ENCODE data around the gene RPS14. TPM values are rescaled to one million over a fixed set of nuclear protein-coding genes. Genes with fewer than 3 reads are reported as not detected.
A peak's percentile ranks its signal among the peaks of the same experiment; 100 is the strongest.

Gene RPS14
- total RNA-seq, 2 donors from 2014 or later = 1,311 to 1,492 TPM

DNA sequence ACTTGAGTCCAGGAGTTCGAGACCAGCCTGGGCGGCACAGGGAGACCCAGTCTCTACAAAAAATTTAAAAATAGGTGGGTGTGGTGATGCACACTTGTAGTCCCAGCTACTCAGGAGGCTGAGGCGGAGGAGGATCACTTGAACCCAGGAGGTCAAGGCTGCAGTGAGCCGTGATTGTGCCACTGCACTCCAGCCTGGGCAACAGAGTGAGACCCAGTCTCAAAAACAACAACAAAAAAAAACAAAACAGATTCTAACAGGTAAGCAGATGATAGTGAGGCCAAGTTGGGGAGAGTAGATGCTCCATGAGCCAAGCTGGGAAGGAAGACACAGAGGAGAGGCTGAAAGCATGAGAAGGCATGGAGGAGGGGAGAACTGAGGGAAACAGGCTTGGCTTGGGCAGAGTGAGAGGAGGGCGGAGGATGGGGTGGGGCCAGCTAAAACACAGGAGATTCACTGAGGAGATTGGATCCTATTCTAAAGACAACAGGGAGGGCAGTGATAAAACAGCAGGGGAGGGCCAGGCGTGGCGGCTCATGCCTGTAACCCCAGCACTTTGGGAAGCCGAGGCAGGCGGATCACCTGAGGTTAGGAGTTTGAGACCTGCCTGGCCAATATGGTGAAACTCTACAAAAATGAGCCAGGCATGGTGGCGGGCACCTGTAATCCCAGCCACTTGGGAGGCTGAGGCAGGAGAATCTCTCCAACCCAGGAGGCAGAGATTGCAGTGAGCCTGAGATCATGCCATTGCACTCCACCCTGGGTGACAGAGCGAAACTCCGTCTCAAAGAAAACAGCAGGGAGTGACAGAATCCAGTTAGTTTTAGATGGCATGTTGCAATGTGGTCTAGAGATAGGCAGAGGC, 8.4 kb downstream of the RPS14 start:
- ATAC-seq (ENCODE audit: insufficient number of reproducible peaks, low FRiP score, low read depth) = no peak
- TF ChIP-seq, protein P1, sequence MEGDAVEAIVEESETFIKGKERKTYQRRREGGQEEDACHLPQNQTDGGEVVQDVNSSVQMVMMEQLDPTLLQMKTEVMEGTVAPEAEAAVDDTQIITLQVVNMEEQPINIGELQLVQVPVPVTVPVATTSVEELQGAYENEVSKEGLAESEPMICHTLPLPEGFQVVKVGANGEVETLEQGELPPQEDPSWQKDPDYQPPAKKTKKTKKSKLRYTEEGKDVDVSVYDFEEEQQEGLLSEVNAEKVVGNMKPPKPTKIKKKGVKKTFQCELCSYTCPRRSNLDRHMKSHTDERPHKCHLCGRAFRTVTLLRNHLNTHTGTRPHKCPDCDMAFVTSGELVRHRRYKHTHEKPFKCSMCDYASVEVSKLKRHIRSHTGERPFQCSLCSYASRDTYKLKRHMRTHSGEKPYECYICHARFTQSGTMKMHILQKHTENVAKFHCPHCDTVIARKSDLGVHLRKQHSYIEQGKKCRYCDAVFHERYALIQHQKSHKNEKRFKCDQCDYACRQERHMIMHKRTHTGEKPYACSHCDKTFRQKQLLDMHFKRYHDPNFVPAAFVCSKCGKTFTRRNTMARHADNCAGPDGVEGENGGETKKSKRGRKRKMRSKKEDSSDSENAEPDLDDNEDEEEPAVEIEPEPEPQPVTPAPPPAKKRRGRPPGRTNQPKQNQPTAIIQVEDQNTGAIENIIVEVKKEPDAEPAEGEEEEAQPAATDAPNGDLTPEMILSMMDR (IDR thresholded peaks at IDR 0.05) = no peak
- no peak overlapping the region for H3K27ac ChIP-seq
- no peaks in the 10 kb centered on the region for H3K27me3 ChIP-seq (replicated peaks; ENCODE audit: insufficient read depth)
- H3K36me3 ChIP-seq = peaks cover 31% of the 10 kb centered on the region
- no peaks in the 10 kb centered on the region for H3K4me1 ChIP-seq (ENCODE audit: control insufficient read depth in 1 of 2, low read depth in 2 of 2)
- no peak overlapping the region for H3K4me3 ChIP-seq
- no peaks in the 10 kb centered on the region for H3K9me3 ChIP-seq
- DNase-seq (ENCODE audit: low spot score) = no peak

DNA sequence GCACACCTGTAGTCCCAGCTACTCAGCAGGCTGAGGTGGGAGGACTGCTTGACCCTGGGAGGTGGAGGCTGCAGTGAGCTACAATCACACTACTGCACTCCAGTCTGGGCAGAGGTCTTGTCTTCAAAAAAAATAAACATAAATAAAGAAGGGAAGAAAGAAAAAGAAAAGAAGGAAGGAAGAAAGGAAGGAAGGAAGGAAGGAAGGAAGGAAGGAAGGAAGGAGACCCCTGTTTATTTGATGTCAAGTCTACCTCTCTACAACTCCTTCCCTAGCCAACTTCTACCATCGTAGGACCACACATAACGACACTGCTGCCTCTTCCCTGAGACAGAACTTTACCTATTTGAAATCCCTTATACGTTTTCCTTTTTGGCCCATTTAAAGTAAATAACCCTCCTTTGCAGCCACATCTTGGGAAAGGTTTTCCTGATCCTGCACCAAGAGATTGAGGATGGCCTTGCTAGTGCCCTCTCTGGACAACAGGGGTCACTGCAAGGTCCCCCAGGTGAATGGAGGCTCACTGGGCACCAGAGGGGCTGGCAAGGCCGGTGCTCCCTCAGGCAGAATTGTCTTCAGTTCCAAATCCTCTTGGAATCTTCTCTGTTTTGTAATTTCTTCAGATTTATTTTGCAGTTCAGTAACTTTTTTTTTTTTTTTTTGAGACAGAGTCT, 10.5 kb downstream of the RPS14 start:
- DNase-seq (ENCODE audit: low spot score) (no peak), ATAC-seq (ENCODE audit: insufficient number of reproducible peaks, low FRiP score, low read depth) (no peak)
- Histone ChIP-seq H3K4me3 (no peak overlapping the region), H3K36me3 (peaks cover 9% of the 10 kb centered on the region), H3K27ac (no peak overlapping the region), H3K27me3 (replicated peaks; ENCODE audit: insufficient read depth) (no peaks in the 10 kb centered on the region), H3K4me1 (ENCODE audit: control insufficient read depth in 1 of 2, low read depth in 2 of 2) (no peaks in the 10 kb centered on the region), H3K9me3 (no peaks in the 10 kb centered on the region)
- TF ChIP-seq, protein P1 (IDR thresholded peaks at IDR 0.05) = peak; percentile 35

DNA sequence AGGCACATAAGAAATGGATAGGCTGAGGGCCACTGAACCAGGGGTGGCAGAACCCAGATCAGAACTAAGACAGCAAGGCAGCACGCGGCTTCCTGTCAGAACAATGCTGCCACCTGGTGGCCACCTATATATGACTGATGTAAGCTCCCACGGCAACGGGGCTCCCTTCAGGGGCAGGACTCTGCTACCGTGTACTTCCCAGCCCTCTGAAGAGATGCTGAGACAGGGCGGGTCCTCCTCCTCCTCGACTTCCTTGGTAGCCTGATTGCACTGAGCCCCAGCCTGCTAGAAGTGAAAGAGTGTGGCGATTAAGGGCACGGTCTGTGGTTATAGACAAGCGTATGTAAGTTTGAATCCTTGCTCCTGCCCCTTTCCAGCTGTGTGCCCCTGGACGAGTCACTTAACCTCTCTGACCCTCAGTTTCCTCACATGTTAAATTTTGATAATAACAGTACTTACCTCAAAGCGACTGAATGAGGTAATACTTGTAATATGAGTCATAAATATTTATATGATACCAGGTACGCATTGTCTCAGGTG, 13.3 kb downstream of the RPS14 start:
- H3K27me3 ChIP-seq (replicated peaks; ENCODE audit: insufficient read depth) = no peaks in the 10 kb centered on the region
- TF ChIP-seq, protein P1 (IDR thresholded peaks at IDR 0.05) = peak; percentile 90
- ATAC-seq (ENCODE audit: insufficient number of reproducible peaks, low FRiP score, low read depth) (peak; percentile 51), DNase-seq (ENCODE audit: low spot score) (peak; percentile 84)
- H3K27ac ChIP-seq = no peak overlapping the region
- H3K36me3 ChIP-seq = no peaks in the 10 kb centered on the region
- H3K4me3 ChIP-seq = no peak overlapping the region
- no peaks in the 10 kb centered on the region for H3K4me1 ChIP-seq (ENCODE audit: control insufficient read depth in 1 of 2, low read depth in 2 of 2)
- H3K9me3 ChIP-seq = no peaks in the 10 kb centered on the region

DNA sequence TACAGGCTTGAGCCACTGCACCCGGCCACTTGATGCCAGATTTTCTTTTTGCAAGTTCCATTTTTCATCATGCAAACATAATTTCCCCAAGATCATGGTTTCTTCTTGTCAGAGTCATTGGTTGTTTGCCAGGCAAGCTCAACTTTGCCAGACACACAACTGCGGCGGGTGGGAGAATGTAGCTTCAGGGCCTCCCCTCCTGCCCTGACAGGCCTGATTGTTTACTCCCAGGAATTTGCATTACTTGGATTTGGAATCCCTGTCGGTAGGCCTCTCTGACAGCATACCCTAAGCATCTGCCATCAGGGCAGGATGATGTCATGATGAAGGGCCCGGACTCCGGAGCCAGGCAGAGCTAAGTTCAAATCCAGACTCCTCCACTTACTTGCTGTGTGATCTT, 15.1 kb downstream of the RPS14 start:
- H3K4me1 ChIP-seq (ENCODE audit: control insufficient read depth in 1 of 2, low read depth in 2 of 2) = no peaks in the 10 kb centered on the region
- H3K27me3 ChIP-seq (replicated peaks; ENCODE audit: insufficient read depth) = no peaks in the 10 kb centered on the region
- H3K9me3 ChIP-seq = no peaks in the 10 kb centered on the region
- no peak for DNase-seq (ENCODE audit: low spot score)
- H3K27ac ChIP-seq = no peak overlapping the region
- H3K4me3 ChIP-seq = no peak overlapping the region
- no peak for ATAC-seq (ENCODE audit: insufficient number of reproducible peaks, low FRiP score, low read depth)
- TF ChIP-seq, protein P1 (IDR thresholded peaks at IDR 0.05) = no peak
- H3K36me3 ChIP-seq = no peaks in the 10 kb centered on the region

DNA sequence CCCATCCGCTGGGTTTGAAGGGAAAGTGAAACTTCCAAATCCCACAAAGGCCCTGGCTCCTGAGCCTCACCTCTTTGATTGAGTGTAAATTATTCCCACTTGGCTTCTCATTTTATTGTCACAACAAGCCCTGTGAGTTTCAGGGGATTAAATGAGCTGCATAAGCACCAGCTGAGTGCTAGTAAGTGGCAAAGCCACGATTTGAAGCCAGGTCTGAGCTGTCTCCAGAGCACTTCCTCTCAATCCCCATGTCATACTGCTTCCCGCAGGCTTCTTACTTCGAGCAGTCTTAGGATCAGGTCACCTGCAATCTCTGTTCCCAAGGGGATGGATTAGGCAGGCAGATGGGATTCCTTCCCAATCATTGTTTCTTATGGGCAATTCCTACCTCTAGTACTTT, 18.0 kb downstream of the RPS14 start:
- Histone ChIP-seq H3K4me3 (no peak overlapping the region), H3K27me3 (replicated peaks; ENCODE audit: insufficient read depth) (no peaks in the 10 kb centered on the region), H3K9me3 (no peaks in the 10 kb centered on the region), H3K36me3 (no peaks in the 10 kb centered on the region), H3K27ac (no peak overlapping the region), H3K4me1 (ENCODE audit: control insufficient read depth in 1 of 2, low read depth in 2 of 2) (no peaks in the 10 kb centered on the region)
- DNase-seq (ENCODE audit: low spot score) = no peak
- TF ChIP-seq, protein P1 (IDR thresholded peaks at IDR 0.05) = no peak
- ATAC-seq (ENCODE audit: insufficient number of reproducible peaks, low FRiP score, low read depth) = no peak

Data from thoracic aorta (tissue), 2 donors.